A549 treated with Mapracorat at 1 μM for 4 hours (cell line): ENCODE data around the gene PNN. TPM values are rescaled to one million over a fixed set of nuclear protein-coding genes. Genes with fewer than 3 reads are reported as not detected.

Experiments used
- total RNA-seq: library from RNA; stranded (reverse); fragments of 200-300 nt; extraction: Qiagen RNA extraction; gene quantifications from 5 replicates; pipeline ENCODE4 v1.2.3, GENCODE V29; 2022

PNN gene
- 39.0 to 51.5 TPM (median 42.7 TPM) in 5 replicates for total RNA-seq

GRCh38 chr14:39174560-39175444 lies at the start of gene PNN:
Gene PNN (plus strand): TSS chr14:39175254. CDS start chr14:39175280, 26 bp downstream.

Other genes starting within 250 kb of the PNN start
- 49.3 to 97.2 TPM (median 74.3 TPM) in 5 replicates for gene SEC23A, start 72.0 kb upstream of the PNN start, total RNA-seq
- gene GEMIN2, start 60.9 kb upstream of the PNN start, total RNA-seq = 20.2 to 28.4 TPM (median 22.6 TPM) in 5 replicates
- gene TRAPPC6B, start 4.9 kb upstream of the PNN start, total RNA-seq = 12.4 to 15.2 TPM (median 13.3 TPM) in 5 replicates
- gene MIA2, start 58.7 kb downstream of the PNN start, total RNA-seq = 18.3 to 21.0 TPM (median 20.1 TPM) in 5 replicates